ENCODE results near the gene SEMA3E. TPM values are rescaled to one million over a fixed set of nuclear protein-coding genes. Genes with fewer than 3 reads are reported as not detected.

The SEMA3E gene
- total and polyA plus RNA-seq, 2 experiments from 2014 or later, result 7.0 to 14.0 TPM

GRCh38 chr7:83324596-83324995, 324.3 kb downstream of the SEMA3E start:
- WGBS (ENCODE audit: low lambda C conversion rate, missing lambda C conversion rate), result 74% methylated on average over 2 of the region's 2 CpGs
- H3K79me2 ChIP-seq, result no peaks in the 10 kb centered on the region
- TF ChIP-seq EZH2 (IDR thresholded peaks at IDR 0.05; ENCODE audit: borderline replicate concordance) (no peak), EZH2phosphoT487 (IDR thresholded peaks at IDR 0.05; ENCODE audit: low read depth, severe bottlenecking, unreplicated experiment) (no peak), CTCF (IDR thresholded peaks at IDR 0.05; ENCODE audit: poor library complexity) (no peak)
- DNase-seq (ENCODE audit: low spot score), result no peak
- H4K20me1 ChIP-seq (ENCODE audit: insufficient read depth, poor library complexity, severe bottlenecking), result no peaks in the 10 kb centered on the region
- H3K9me3 ChIP-seq (ENCODE audit: low read depth), result no peaks in the 10 kb centered on the region
- no peaks in the 10 kb centered on the region for H3K36me3 ChIP-seq (replicated peaks; ENCODE audit: insufficient read depth, low read depth)
- peaks cover 4% of the 10 kb centered on the region for H3K27me3 ChIP-seq
- H3K4me2 ChIP-seq, result no peak overlapping the region
- H3K27ac ChIP-seq, result no peak overlapping the region
- no peaks in the 10 kb centered on the region for H3K4me1 ChIP-seq (ENCODE audit: insufficient read depth)
- H2AFZ ChIP-seq, result no peak overlapping the region
- H3K9me2 ChIP-seq (replicated peaks; ENCODE audit: insufficient read depth), result no peaks in the 10 kb centered on the region
- no peak overlapping the region for H3K4me3 ChIP-seq

- DNase-seq (ENCODE audit: low spot score), result no peak
- H3K79me2 ChIP-seq, result no peaks in the 10 kb centered on the region
- WGBS (ENCODE audit: low lambda C conversion rate, missing lambda C conversion rate), result 82% methylated on average over 1 of the region's 1 CpG
- no peaks in the 10 kb centered on the region for H3K9me2 ChIP-seq (replicated peaks; ENCODE audit: insufficient read depth)
- no peaks in the 10 kb centered on the region for H3K9me3 ChIP-seq (ENCODE audit: low read depth)
- H3K4me2 ChIP-seq, result no peak overlapping the region
- H3K4me1 ChIP-seq (ENCODE audit: insufficient read depth), result no peaks in the 10 kb centered on the region
- no peak overlapping the region for H2AFZ ChIP-seq
- TF ChIP-seq CTCF (IDR thresholded peaks at IDR 0.05; ENCODE audit: poor library complexity) (no peak), EZH2 (IDR thresholded peaks at IDR 0.05; ENCODE audit: borderline replicate concordance) (no peak), EZH2phosphoT487 (IDR thresholded peaks at IDR 0.05; ENCODE audit: low read depth, severe bottlenecking, unreplicated experiment) (no peak)
- H3K27ac ChIP-seq, result no peak overlapping the region
- H3K4me3 ChIP-seq, result no peak overlapping the region
- H3K36me3 ChIP-seq (replicated peaks; ENCODE audit: insufficient read depth, low read depth), result no peaks in the 10 kb centered on the region
- no peaks in the 10 kb centered on the region for H4K20me1 ChIP-seq (ENCODE audit: insufficient read depth, poor library complexity, severe bottlenecking)
- peaks cover 5% of the 10 kb centered on the region for H3K27me3 ChIP-seq
Observed at GRCh38 chr7:83321011-83321410, 327.9 kb downstream of the SEMA3E start.

GRCh38 chr7:83313931-83314330, 335.0 kb downstream of the SEMA3E start:
- no peak for DNase-seq (ENCODE audit: low spot score)
- Histone ChIP-seq H3K27me3 (peaks cover 5% of the 10 kb centered on the region), H3K9me2 (replicated peaks; ENCODE audit: insufficient read depth) (no peaks in the 10 kb centered on the region), H2AFZ (no peak overlapping the region), H3K4me1 (ENCODE audit: insufficient read depth) (no peaks in the 10 kb centered on the region), H3K79me2 (no peaks in the 10 kb centered on the region), H3K4me3 (no peak overlapping the region), H4K20me1 (ENCODE audit: insufficient read depth, poor library complexity, severe bottlenecking) (no peaks in the 10 kb centered on the region), H3K4me2 (no peak overlapping the region), H3K36me3 (replicated peaks; ENCODE audit: insufficient read depth, low read depth) (no peaks in the 10 kb centered on the region), H3K9me3 (ENCODE audit: low read depth) (no peaks in the 10 kb centered on the region), H3K27ac (no peak overlapping the region)
- WGBS (ENCODE audit: low lambda C conversion rate, missing lambda C conversion rate), result 95% methylated on average over 1 of the region's 1 CpG
- no peak for TF ChIP-seq CTCF (IDR thresholded peaks at IDR 0.05; ENCODE audit: poor library complexity)
- no peak for TF ChIP-seq EZH2phosphoT487 (IDR thresholded peaks at IDR 0.05; ENCODE audit: low read depth, severe bottlenecking, unreplicated experiment)
- TF ChIP-seq EZH2 (IDR thresholded peaks at IDR 0.05; ENCODE audit: borderline replicate concordance), result no peak

Small RNA genes lying within 50 kb of the gene (small RNA-seq; reads per million reads assigned to genes)
- not detected for gene AC079987.1
